ENCODE data around the gene NAMPT. TPM values are rescaled to one million over a fixed set of nuclear protein-coding genes. Genes with fewer than 3 reads are reported as not detected.
"Not testable (repeated sequence)": the region's sequence is repeated elsewhere in the genome, so short reads cannot be mapped to it uniquely, and the experiment has no call there.

NAMPT gene
- total RNA-seq (2014; rRNA removed; shearing (Covaris generic)) = 153 and 193 TPM in 2 replicates

DNA sequence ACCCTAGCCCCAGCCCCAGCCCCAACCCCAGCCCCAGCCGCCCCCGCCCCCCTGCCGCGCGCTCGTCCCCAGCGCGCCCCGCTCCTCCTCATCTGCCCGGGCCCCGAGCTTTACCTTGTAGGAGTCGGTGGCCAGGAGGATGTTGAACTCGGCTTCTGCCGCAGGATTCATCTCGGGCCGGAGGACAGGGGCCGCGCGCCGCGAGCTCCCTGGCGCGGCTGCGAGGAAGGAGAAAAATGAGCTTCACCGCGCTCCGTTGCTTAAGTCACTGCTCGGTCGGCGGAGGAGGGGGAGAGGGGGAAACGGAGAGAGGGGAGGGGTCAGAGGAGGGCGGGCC lies at the start of gene NAMPT:
NAMPT (minus strand) TSS at position 270 of the 337 bp plus-strand sequence; CDS start at position 171, 99 bp downstream.
- no peak for DNase-seq (ENCODE audit: low spot score)

GRCh38 chr7:106332201-106332600 lies 47.4 kb upstream of the NAMPT start:
- no peak for DNase-seq (ENCODE audit: low spot score)

DNA sequence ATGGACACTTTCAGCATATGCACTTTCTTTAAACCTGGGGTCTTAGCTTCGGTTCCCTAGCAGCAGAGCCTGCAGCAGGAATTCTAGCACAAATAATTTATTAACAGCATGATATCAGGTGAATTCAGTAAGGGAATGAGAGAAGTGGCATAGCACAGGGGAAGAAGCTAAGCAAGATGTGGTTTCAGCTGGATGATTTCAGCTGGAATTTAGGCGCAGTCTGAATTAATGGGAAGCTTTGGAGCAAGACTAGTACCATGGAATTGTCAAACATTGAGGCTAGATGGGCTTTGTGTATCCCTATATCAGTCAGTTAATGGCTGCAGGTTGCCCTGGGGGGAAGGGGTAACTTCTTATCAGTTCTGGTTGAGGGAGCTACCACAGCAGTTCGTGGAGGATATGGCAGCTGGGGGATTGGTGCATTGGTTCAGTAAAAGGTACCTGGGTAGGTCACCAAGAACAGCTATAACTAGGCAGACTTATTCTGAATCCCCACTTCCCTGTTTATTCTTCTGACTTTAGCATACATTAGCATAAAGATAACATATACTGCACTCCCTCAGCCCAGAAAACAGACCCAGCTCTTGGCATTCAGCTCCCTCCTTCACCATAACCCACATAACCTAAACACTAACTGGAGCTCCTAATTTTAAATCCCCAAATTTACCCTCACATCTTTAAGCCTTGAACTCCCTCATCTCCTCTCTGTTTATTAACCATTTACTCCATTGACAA lies 46.8 kb upstream of the NAMPT start:
- DNase-seq (ENCODE audit: low spot score) = no peak

DNA sequence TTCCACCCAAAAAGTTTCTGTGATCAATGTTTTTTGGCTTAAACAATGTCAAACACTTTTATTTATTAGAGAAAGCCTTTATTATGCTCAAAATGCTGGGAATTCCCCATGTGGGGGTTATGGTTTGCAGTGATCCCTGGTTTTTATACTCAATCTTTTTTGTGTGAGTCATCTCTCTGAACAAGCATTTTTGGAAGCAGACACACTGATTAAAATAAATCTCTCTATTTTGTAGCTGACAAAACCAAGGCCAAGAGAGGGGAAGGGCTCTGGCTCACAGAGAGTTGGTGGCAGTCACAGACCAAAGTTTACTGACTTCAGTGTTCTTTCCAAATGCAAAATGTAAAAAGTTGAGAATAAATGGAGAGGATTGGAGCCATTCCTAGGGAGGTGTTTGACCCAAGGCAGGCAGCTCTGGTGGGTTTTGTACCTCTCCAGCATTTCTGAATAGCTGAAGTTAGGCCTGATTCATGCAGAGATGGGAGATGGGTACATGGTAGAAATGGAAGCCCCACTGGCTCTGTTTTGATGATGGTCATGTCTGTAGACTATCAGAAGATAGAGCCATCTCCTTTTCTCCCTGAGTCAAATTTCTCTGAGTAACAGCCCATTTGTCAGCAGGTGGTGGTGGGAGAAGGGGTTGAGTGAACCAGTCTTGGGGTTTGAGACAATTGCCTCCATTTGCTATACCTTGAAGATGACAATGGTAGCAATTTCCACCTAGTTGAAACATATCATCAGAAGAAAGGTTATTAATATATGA lies 45.4 kb upstream of the NAMPT start:
- DNase-seq (ENCODE audit: low spot score) = no peak

- no peak for DNase-seq (ENCODE audit: low spot score)
These were observed 44.6 kb upstream of the NAMPT start for GRCh38 chr7:106329408-106329807.

- no peak for DNase-seq (ENCODE audit: low spot score)
These were observed 43.0 kb upstream of the NAMPT start for GRCh38 chr7:106327538-106328481.

DNA sequence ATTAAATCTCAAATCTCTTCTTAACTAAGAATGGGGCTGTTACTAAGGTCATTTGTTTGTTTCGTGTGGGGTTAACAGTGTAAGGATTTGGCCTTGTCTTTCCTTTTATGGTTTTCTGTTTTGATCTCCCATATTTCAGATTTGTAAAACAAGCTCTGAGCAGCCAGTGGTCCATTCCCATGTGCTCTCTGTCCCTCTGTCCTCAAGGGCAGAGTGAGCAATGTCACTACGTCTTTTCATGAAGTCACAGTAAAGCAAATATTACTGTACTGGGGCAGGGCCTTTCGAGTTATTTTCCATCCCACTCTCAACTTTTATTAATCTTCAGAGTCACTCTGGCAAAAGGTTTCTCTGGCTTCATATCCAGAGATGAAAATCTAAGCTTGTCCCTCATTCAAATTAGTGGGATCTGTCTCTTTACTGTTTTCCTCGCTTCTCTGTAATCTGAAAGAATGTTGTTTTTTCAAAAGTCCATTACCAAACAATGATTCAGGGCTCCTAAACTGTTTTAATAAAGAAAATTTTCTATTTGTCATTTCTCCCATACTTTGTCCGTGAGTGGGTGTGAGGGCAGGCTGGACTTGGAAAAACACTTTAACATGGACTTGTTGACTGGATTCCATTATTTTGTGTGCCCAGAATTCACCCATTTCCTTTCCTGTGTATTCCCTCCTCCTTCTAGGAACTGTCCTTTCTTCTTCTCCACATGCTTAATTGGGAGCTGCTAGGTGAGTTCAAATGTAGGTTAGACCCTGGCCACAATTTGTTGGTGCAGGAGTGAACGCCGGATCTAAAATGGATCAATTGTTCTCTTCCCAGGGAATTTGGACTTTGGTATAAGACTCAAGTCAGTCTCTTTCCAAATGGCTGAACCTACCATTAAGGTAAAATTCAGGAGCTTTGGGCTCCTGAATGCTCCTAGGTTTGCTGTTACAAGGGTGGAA lies 42.1 kb upstream of the NAMPT start:
- no peak for DNase-seq (ENCODE audit: low spot score)

- DNase-seq (ENCODE audit: low spot score) = not testable (repeated sequence)
These were observed 39.7 kb upstream of the NAMPT start for GRCh38 chr7:106324509-106324908.

DNA sequence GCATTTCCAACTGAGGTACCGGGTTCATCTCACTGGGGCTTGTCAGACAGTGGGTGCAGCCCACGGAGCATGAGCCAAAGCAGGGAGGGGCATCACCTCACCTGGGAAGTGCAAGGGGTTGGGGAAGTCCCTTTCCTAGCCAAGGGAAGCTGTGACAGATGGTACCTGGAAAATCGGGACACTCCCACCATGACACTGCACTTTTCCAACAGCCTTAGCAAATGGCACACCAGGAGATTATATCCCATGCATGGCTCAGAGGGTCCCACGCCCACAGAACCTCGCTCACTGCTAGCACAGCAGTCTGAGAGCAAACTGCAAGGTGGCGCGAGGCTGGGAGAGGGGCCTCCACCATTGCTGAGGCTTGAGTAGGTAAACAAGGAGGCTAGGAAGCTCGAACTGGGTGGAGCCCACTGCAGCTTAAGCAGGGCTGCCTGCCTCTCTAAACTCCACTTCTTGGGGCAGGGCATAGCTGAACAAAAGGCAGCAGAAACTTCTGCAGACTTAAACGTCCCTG lies 35.5 kb upstream of the NAMPT start:
- DNase-seq (ENCODE audit: low spot score) = not testable (repeated sequence)

- DNase-seq (ENCODE audit: low spot score) = no peak
These were observed 33.7 kb upstream of the NAMPT start for GRCh38 chr7:106318482-106318881.

- DNase-seq (ENCODE audit: low spot score) = no peak
These were observed 33.2 kb upstream of the NAMPT start for GRCh38 chr7:106317971-106318370.

GRCh38 chr7:106316947-106317346 lies 32.2 kb upstream of the NAMPT start:
- no peak for DNase-seq (ENCODE audit: low spot score)

- DNase-seq (ENCODE audit: low spot score) = no peak
These were observed 30.1 kb upstream of the NAMPT start for GRCh38 chr7:106314875-106315274.

GRCh38 chr7:106313966-106314365 lies 29.2 kb upstream of the NAMPT start:
- no peak for DNase-seq (ENCODE audit: low spot score)

DNA sequence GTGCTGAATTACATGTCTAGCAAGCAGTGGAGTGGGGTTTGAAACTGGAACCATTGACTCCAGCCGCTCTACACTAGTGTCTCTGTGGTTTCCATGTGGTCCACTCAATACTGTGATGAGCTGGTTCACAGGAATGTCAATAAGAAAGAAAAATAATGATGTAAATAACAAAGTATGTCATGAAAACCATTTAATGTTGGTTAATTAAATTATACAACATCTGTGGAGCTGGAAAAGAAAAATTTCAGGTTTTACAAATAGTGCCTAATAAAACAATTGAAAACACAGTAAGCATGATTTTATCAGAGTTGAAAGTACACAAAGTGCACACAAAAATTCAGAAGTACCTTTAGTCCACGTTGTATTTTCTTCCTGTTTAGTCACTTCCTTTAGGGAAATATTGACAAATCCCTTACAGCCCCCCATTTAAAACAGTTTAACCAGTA lies 28.7 kb upstream of the NAMPT start:
- peak; percentile 73 for DNase-seq (ENCODE audit: low spot score)

DNA sequence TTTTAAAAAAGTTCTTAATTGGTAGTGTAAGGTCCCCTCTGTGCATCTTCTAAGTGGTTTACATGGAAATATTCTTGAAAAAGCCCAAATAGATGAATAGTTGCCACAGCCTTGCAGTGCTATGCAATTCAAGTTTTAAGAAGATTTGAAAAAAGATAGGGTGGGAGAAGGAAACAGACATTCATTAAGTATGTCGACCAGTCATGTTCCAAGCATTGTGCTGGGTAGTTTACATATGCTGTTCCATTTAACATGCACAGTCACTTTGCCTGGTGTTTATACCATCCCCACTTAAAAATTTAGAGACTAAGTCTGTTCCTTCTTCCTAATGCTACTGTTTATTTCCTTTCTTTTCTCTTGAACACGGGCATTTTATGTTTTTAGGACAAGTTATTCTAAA lies 28.1 kb upstream of the NAMPT start:
- peak; percentile 13 for DNase-seq (ENCODE audit: low spot score)

DNA sequence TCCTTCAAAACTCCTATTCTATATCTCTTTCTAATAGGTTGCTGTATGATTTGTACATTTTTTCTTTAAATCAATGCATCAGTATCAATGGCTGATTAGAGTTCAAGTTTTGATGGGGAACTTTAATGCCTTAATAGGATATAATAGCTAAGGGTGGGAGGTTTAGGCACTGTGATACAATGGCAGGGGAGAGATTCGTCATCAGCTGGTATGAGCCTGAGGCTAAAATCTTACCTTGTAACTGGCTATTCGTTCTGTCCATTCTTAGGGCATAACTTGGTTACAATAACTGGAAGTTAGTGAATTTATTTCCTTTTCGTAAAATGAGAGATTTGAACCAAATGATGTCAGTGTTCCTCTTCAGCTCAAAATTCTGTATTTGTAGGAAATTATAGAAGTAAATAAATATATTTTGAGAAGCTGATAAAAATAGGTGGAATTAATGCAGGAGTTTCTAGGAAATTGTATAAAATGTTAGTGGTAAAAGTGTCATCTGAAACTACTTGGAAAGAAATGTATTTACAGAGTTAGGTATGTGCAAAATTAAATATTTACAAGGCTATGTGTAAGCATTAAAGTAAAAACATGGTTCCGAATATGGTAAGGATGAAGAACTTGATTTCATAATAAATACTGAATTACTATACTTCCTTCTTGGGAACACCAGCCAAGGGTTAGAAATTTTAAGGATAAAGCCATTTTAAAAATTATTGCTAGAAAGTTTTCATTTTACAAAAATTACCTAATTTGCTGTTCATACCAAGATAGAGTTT lies 27.5 kb upstream of the NAMPT start:
- DNase-seq (ENCODE audit: low spot score) = no peak

DNA sequence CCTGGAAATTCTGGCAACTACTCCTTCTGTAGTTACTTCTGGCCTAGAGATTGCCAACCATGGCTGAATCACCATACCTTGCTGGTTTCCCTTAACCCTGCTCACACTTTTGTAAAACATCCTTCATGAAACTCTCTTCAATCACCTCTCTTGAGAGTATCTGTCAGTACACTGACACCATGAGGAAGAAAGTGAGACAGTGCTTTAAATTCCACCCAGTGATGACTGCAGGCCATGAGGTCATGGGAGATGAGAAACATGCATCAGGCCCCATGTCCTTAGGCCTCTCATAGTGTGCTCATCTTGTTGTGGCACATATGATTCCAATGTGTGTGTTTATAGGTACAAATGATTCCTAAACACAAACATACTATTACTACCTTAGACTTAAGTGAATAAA lies 24.6 kb upstream of the NAMPT start:
- no peak for DNase-seq (ENCODE audit: low spot score)

- no peak for DNase-seq (ENCODE audit: low spot score)
These were observed 21.5 kb upstream of the NAMPT start for GRCh38 chr7:106306256-106306655.

- no peak for DNase-seq (ENCODE audit: low spot score)
These were observed 20.9 kb upstream of the NAMPT start for GRCh38 chr7:106305732-106306131.

All from H4 (cell line).